Liver (tissue), 9 donors: Measurements from ENCODE around the gene MLF2. TPM values are rescaled to one million over a fixed set of nuclear protein-coding genes. Genes with fewer than 3 reads are reported as not detected.
"Not testable (repeated sequence)": the region's sequence is repeated elsewhere in the genome, so short reads cannot be mapped to it uniquely, and the experiment has no call there.

Experiments
- DNase-seq: peaks from one replicate; pipeline ENCODE4 v3.0.0-alpha.2; 2017; ENCODE audit warnings: low spot score
- H3K27ac ChIP-seq, 2 donors: one replicate each; pipeline ENCODE4 v1.7.0; 2013; ENCODE audit warnings: inconsistent platforms in 2 of 2, low read length in 2 of 2, control low read depth in 1 of 2, low read depth in 1 of 2, mild to moderate bottlenecking in 1 of 2
- H3K27me3 ChIP-seq, 4 donors: one replicate each; pipeline versions ENCODE4 v1.6.1 to v1.7.0; 2013; ENCODE audit warnings: low read length in 3 of 4, inconsistent platforms in 1 of 4, mild to moderate bottlenecking in 1 of 4, moderate library complexity in 1 of 4; ENCODE audit not compliant: control insufficient read depth in 4 of 4, insufficient read depth in 4 of 4
- H3K36me3 ChIP-seq, 4 donors: one replicate each; pipeline versions ENCODE4 v1.6.1 to v1.7.0; 2013; ENCODE audit warnings: low read length in 3 of 4, mild to moderate bottlenecking in 3 of 4, low read depth in 1 of 4, moderate library complexity in 1 of 4; ENCODE audit not compliant: control insufficient read depth in 4 of 4, insufficient read depth in 3 of 4
- H3K4me1 ChIP-seq, 4 donors: one replicate each; pipeline versions ENCODE4 v1.6.1 to v1.7.0; 2013; ENCODE audit warnings: low read length in 3 of 4, mild to moderate bottlenecking in 3 of 4, moderate library complexity in 1 of 4; ENCODE audit not compliant: control insufficient read depth in 4 of 4, insufficient read depth in 4 of 4
- H3K4me3 ChIP-seq, 3 donors: one replicate each; pipeline versions ENCODE4 v1.6.1 to v1.7.0; 2013; ENCODE audit warnings: low read length in 3 of 3, control low read depth in 1 of 3, low read depth in 1 of 3, mild to moderate bottlenecking in 1 of 3
- H3K9ac ChIP-seq, 2 donors: one replicate each; pipeline ENCODE4 v1.7.0; 2013; ENCODE audit warnings: low read length in 2 of 2, mild to moderate bottlenecking in 2 of 2, moderate library complexity in 2 of 2, control low read depth in 1 of 2, low read depth in 1 of 2
- H3K9me3 ChIP-seq, 4 donors: one replicate each; pipeline versions ENCODE4 v1.6.1 to v1.7.0; 2013; ENCODE audit warnings: low read length in 3 of 4; ENCODE audit not compliant: control insufficient read depth in 4 of 4
- ATF3 ChIP-seq: IDR thresholded peaks from 2 replicates; pipeline ENCODE4 v1.6.1; 2016; ENCODE audit warnings: antibody characterized with exemption
- CTCF ChIP-seq: fragments of 150-350 bp; IDR thresholded peaks from 2 replicates; pipeline ENCODE4 v1.5.1; 2017; ENCODE audit warnings: improper control_type of control experiment, low read depth, low read length; ENCODE audit not compliant: missing input control
- EGR1 ChIP-seq, 2 donors: IDR thresholded peaks; 2 replicates each; pipeline ENCODE4 v1.6.1; 2016 to 2018; ENCODE audit warnings: antibody characterized with exemption in 2 of 2, low read depth in 2 of 2
- FOXA1 ChIP-seq: IDR thresholded peaks from 2 replicates; pipeline ENCODE4 v1.6.1; 2016; ENCODE audit warnings: antibody characterized with exemption
- FOXA2 ChIP-seq: IDR thresholded peaks from 2 replicates; pipeline ENCODE4 v1.6.1; 2016; ENCODE audit warnings: antibody characterized with exemption
- GABPA ChIP-seq, 2 donors: IDR thresholded peaks in 1 of 2; conservative IDR thresholded peaks in 1 of 2; 2 replicates each; pipeline ENCODE4 v1.6.1; 2016; ENCODE audit warnings: antibody characterized with exemption in 2 of 2, mild to moderate bottlenecking in 1 of 2, moderate library complexity in 1 of 2
- HNF4A ChIP-seq, 2 donors: conservative IDR thresholded peaks; 2 replicates each; pipeline ENCODE4 v1.6.1; 2016; ENCODE audit warnings: antibody characterized with exemption in 2 of 2, mild to moderate bottlenecking in 2 of 2
- HNF4G ChIP-seq: IDR thresholded peaks from 2 replicates; pipeline ENCODE4 v1.6.1; 2016; ENCODE audit warnings: antibody characterized with exemption
- JUND ChIP-seq, 2 donors: IDR thresholded peaks; 2 replicates each; pipeline ENCODE4 v1.6.1; 2016; ENCODE audit warnings: antibody characterized with exemption in 2 of 2
- NR2F2 ChIP-seq: IDR thresholded peaks from 2 replicates; pipeline ENCODE4 v1.6.1; 2016; ENCODE audit warnings: antibody characterized with exemption
- RAD21 ChIP-seq, 2 donors: IDR thresholded peaks; 2 replicates each; pipeline ENCODE4 v1.6.1; 2016; ENCODE audit warnings: antibody characterized with exemption in 2 of 2, mild to moderate bottlenecking in 2 of 2
- REST ChIP-seq: IDR thresholded peaks from 2 replicates; pipeline ENCODE4 v1.6.1; 2016; ENCODE audit warnings: antibody characterized with exemption, mild to moderate bottlenecking
- SP1 ChIP-seq: IDR thresholded peaks from 2 replicates; pipeline ENCODE4 v1.6.1; 2018; ENCODE audit warnings: antibody characterized with exemption, mild to moderate bottlenecking
- YY1 ChIP-seq: IDR thresholded peaks from 2 replicates; pipeline ENCODE4 v1.6.1; 2016; ENCODE audit warnings: antibody characterized with exemption, mild to moderate bottlenecking
- ZBTB33 ChIP-seq: IDR thresholded peaks from 2 replicates; pipeline ENCODE4 v1.6.1; 2016; ENCODE audit warnings: antibody characterized with exemption
- WGBS: extraction: QIAGEN DNeasy Blood & Tissue Kit; methylation state at CpG from one replicate; pipeline ENCODE4 v1.1.7; 2013; 5-methylcytosine and 5-hydroxymethylcytosine counted together
- polyA plus RNA-seq, 2 donors: library from polyadenylated mRNA; stranded (reverse) in 1 of 2; unstranded in 1 of 2; fragments of 200-250 nt in 1 of 2; fragments of >200 nt in 1 of 2; fragmentation: Nextera tagmentation in 1 of 2; extraction: Ambion mirVana in 1 of 2; gene quantifications; one replicate each; pipeline versions ENCODE4 v1.2.1 to v1.2.3, GENCODE V29; 2013 to 2015
- total RNA-seq, 2 donors: library from RNA; depleted of rRNA; stranded (reverse); fragments of >200 nt; gene quantifications; one replicate each; pipeline ENCODE4 v1.2.3, GENCODE V29; 2014
- donor health status: healthy.
- donor health status: healthy.
- donor health status: healthy.
- donor health status: healthy.
- donor health status: healthy.

MLF2 gene
- total and polyA plus RNA-seq, 4 donors = 59.6 to 235 (median 163) TPM

GRCh38 chr12:6716031-6716873 lies 36.7 kb downstream of the MLF2 start:
- 90% methylated on average over 40 of the region's 41 CpGs for WGBS
- not testable (repeated sequence) for H3K27me3 ChIP-seq, H3K36me3 ChIP-seq, DNase-seq, H3K4me1 ChIP-seq, H3K9me3 ChIP-seq, H3K4me3 ChIP-seq, H3K9ac ChIP-seq, H3K27ac ChIP-seq

GRCh38 chr12:6708960-6709394 lies 44.0 kb downstream of the MLF2 start:
- Histone ChIP-seq H3K9me3 (no peaks in the 10 kb centered on the region), H3K36me3 (no peaks in the 10 kb centered on the region), H3K4me1 (no peaks in the 10 kb centered on the region), H3K9ac (no peak overlapping the region), H3K4me3 (no peak overlapping the region), H3K27me3 (peaks cover 0 to 6% (median 1%) of the 10 kb centered on the region in 4 donors), H3K27ac (no peak overlapping the region)
- no peak for TF ChIP-seq CTCF
- TF ChIP-seq REST = no peak
- no peak for TF ChIP-seq FOXA1
- no peak for TF ChIP-seq NR2F2
- no peak for TF ChIP-seq SP1
- TF ChIP-seq HNF4G = no peak
- TF ChIP-seq RAD21 (IDR thresholded peaks at IDR 0.05) = no peak
- no peak for TF ChIP-seq EGR1 (IDR thresholded peaks at IDR 0.05; ENCODE audit: low read depth in 2 of 2)
- no peak for TF ChIP-seq HNF4A (conservative IDR thresholded peaks at IDR 0.05)
- no peak for TF ChIP-seq ATF3
- TF ChIP-seq JUND (IDR thresholded peaks at IDR 0.05) = no peak
- TF ChIP-seq GABPA (IDR thresholded peaks at IDR 0.05 in 1 of 2, conservative IDR thresholded peaks at IDR 0.05 in 1 of 2) = no peak
- TF ChIP-seq ZBTB33 = no peak
- TF ChIP-seq FOXA2 = no peak
- TF ChIP-seq YY1 = no peak
- no peak for DNase-seq
- 86% methylated on average over 16 of the region's 16 CpGs for WGBS

- WGBS = 93% methylated on average over 21 of the region's 21 CpGs
- H3K27me3 ChIP-seq = peaks cover 0 to 10% (median 1%) of the 10 kb centered on the region in 4 donors
- H3K4me3 ChIP-seq, H3K9me3 ChIP-seq, H3K36me3 ChIP-seq, H3K9ac ChIP-seq, H3K27ac ChIP-seq, DNase-seq, H3K4me1 ChIP-seq: not testable (repeated sequence)
Measured at GRCh38 chr12:6708351-6708750, 44.6 kb downstream of the MLF2 start.
